Measurements from ENCODE around the gene C22orf39.

- TF ChIP-seq CTCF (conservative IDR thresholded peaks at IDR 0.05; ENCODE audit: low read depth, low read length), result no peak
- no peak for TF ChIP-seq EZH2 (IDR thresholded peaks at IDR 0.05; ENCODE audit: borderline replicate concordance, low read depth, low read length, poor library complexity, severe bottlenecking)
Observed at GRCh38 chr22:19396934-19397733, 50.4 kb downstream of the C22orf39 start.

Data from A673 (cell line).